NB4 (cell line): ENCODE results near the gene SHANK1.
"Not testable (repeated sequence)": the region's sequence is repeated elsewhere in the genome, so short reads cannot be mapped to it uniquely, and the experiment has no call there.

Source experiments
- MYC ChIP-seq: IDR thresholded peaks from 2 replicates; pipeline ENCODE4 v1.6.1; 2011; ENCODE audit warnings: low read depth, low read length
- TF ChIP-seq, protein P1 (sequence below): IDR thresholded peaks from one replicate; pipeline ENCODE4 v1.5.1; 2012; ENCODE audit warnings: low read depth, low read length

DNA sequence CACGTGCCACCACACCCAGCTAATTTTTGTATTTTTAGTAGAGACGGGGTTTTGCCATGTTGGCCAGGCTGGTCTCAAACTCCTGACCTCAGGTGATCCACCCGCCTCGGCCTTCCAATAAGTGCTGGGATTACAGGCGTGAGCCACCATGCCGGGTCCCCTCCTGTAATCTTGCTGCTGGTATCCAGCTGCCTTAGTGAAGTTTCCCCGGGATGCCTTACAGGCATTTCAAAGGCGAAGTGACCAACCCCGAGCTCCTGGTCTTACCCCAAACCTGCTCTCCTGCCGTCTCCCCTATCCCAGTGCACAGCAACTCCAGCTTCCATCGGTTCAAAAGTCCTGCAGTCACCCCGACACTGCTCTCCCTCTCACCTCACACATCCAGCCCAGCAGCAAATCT, 47.1 kb upstream of the SHANK1 start:
- not testable (repeated sequence) for TF ChIP-seq MYC
- TF ChIP-seq, protein P1, sequence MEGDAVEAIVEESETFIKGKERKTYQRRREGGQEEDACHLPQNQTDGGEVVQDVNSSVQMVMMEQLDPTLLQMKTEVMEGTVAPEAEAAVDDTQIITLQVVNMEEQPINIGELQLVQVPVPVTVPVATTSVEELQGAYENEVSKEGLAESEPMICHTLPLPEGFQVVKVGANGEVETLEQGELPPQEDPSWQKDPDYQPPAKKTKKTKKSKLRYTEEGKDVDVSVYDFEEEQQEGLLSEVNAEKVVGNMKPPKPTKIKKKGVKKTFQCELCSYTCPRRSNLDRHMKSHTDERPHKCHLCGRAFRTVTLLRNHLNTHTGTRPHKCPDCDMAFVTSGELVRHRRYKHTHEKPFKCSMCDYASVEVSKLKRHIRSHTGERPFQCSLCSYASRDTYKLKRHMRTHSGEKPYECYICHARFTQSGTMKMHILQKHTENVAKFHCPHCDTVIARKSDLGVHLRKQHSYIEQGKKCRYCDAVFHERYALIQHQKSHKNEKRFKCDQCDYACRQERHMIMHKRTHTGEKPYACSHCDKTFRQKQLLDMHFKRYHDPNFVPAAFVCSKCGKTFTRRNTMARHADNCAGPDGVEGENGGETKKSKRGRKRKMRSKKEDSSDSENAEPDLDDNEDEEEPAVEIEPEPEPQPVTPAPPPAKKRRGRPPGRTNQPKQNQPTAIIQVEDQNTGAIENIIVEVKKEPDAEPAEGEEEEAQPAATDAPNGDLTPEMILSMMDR: not testable (repeated sequence)
